ENCODE data around the gene WNT4. TPM values are rescaled to one million over a fixed set of nuclear protein-coding genes. Genes with fewer than 3 reads are reported as not detected.

Gene WNT4
- total RNA-seq, 3 donors from 2014 or later, result 1.2 to 4.5 (median 2.5) TPM

GRCh38 chr1:22188436-22188835 is 45.5 kb upstream of the WNT4 start:
- Histone ChIP-seq H3K9me3 (no peaks in the 10 kb centered on the region), H3K4me3 (no peak overlapping the region), H3K36me3 (ENCODE audit: low read depth) (no peaks in the 10 kb centered on the region), H3K4me1 (ENCODE audit: low read depth) (no peaks in the 10 kb centered on the region)
- intact Hi-C loops (cut with DNase I, micrococcal nuclease), result no loop called here
- DNase-seq, result no peak
- TF ChIP-seq CTCF (IDR thresholded peaks at IDR 0.05), result no peak
- ATAC-seq, result no peak

GRCh38 chr1:22186311-22186710 is 43.4 kb upstream of the WNT4 start:
- intact Hi-C loops (cut with DNase I, micrococcal nuclease), result no loop called here
- Histone ChIP-seq H3K36me3 (ENCODE audit: low read depth) (no peaks in the 10 kb centered on the region), H3K4me1 (ENCODE audit: low read depth) (no peaks in the 10 kb centered on the region), H3K4me3 (no peak overlapping the region), H3K9me3 (no peaks in the 10 kb centered on the region)
- no peak for DNase-seq
- TF ChIP-seq CTCF (IDR thresholded peaks at IDR 0.05), result no peak
- ATAC-seq, result no peak

- intact Hi-C loops (cut with DNase I, micrococcal nuclease), result no loop called here
- Histone ChIP-seq H3K36me3 (ENCODE audit: low read depth) (no peaks in the 10 kb centered on the region), H3K4me3 (no peak overlapping the region), H3K4me1 (ENCODE audit: low read depth) (no peaks in the 10 kb centered on the region), H3K9me3 (no peaks in the 10 kb centered on the region)
- no peak for TF ChIP-seq CTCF (IDR thresholded peaks at IDR 0.05)
- DNase-seq, result no peak
- ATAC-seq, result peak; percentile 18
Measured at GRCh38 chr1:22184892-22185612, 42.2 kb upstream of the WNT4 start.

GRCh38 chr1:22184454-22184853 is 41.6 kb upstream of the WNT4 start:
- Histone ChIP-seq H3K4me1 (ENCODE audit: low read depth) (no peaks in the 10 kb centered on the region), H3K36me3 (ENCODE audit: low read depth) (no peaks in the 10 kb centered on the region), H3K9me3 (no peaks in the 10 kb centered on the region), H3K4me3 (no peak overlapping the region)
- ATAC-seq (no peak), DNase-seq (no peak)
- intact Hi-C loops (cut with DNase I, micrococcal nuclease), result no loop called here
- TF ChIP-seq CTCF (IDR thresholded peaks at IDR 0.05), result no peak

- no peak for DNase-seq
- intact Hi-C loops (cut with DNase I, micrococcal nuclease), result no loop called here
- no peak overlapping the region for H3K4me3 ChIP-seq
- H3K4me1 ChIP-seq (ENCODE audit: low read depth), result no peaks in the 10 kb centered on the region
- TF ChIP-seq CTCF (IDR thresholded peaks at IDR 0.05), result no peak
- ATAC-seq, result no peak
- no peaks in the 10 kb centered on the region for H3K9me3 ChIP-seq
- no peaks in the 10 kb centered on the region for H3K36me3 ChIP-seq (ENCODE audit: low read depth)
Measured at GRCh38 chr1:22182715-22183114, 39.8 kb upstream of the WNT4 start.

All from mucosa of descending colon (tissue), 3 donors.